HT-29 (cell line): Measurements from ENCODE around the gene ANKMY1. TPM values are rescaled to one million over a fixed set of nuclear protein-coding genes. Genes with fewer than 3 reads are reported as not detected.

ENCODE experiments used
- DNase-seq: peaks from one replicate; pipeline ENCODE4 v3.0.0-alpha.2; 2015; ENCODE audit warnings: low spot score
- small RNA-seq: library from RNA; depleted of rRNA; stranded (forward); fragments of <200 nt; gene quantifications from one replicate; pipeline ENCODE3, GENCODE V24; 2014
- total RNA-seq: library from RNA; depleted of rRNA; stranded (reverse); fragments of >200 nt; shearing (Covaris generic); gene quantifications from 2 replicates; pipeline ENCODE4 v1.2.3, GENCODE V29; 2014; rRNA removed

Gene ANKMY1
- total RNA-seq, 1 experiment from 2014 or later = 29.5 TPM

- DNase-seq = no peak
Observed at GRCh38 chr2:240436683-240437550, 120.9 kb downstream of the ANKMY1 start.

DNA sequence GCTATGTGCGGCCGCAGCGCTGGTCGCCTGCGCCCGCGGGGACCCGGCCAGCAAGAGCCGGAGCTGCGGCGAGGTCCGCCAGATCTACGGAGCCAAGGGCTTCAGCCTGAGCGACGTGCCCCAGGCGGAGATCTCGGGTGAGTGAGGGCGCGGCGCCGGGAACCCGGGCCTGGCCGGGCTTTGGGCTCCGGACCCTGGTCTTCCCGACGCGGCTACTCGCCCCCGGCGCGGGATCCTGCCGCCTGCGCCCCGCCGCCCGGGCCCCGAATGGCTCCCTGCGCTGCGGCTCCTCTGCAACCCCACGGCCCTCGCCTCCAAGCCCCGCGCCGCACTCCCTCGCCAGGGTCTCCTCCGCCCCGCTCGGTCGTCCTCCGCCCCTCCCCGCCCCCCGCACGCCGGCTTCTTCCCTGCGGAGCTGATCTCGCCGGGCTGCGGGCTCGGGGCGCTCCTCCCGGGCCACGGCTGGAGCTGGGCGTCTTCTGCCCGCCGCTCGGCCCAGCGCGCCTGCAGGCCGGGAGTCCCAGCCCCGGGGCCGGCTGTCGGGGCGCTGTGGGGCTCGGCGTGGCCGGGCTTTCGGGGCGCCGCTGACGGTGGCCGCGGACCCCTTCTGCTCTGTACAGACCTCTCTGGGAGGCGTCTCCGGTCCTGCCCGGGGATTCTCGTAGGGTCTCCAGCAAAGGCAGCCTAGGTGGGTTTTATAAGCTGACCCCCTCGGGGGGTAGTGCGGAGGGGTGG lies 121.7 kb downstream of the ANKMY1 start:
- DNase-seq = no peak

GRCh38 chr2:240435457-240435947 lies 122.3 kb downstream of the ANKMY1 start, which contains the start of gene GPC1:
Gene GPC1 (plus strand): TSS chr2:240435663. CDS start chr2:240435919, 256 bp downstream.
- DNase-seq = peak; percentile 55

DNA sequence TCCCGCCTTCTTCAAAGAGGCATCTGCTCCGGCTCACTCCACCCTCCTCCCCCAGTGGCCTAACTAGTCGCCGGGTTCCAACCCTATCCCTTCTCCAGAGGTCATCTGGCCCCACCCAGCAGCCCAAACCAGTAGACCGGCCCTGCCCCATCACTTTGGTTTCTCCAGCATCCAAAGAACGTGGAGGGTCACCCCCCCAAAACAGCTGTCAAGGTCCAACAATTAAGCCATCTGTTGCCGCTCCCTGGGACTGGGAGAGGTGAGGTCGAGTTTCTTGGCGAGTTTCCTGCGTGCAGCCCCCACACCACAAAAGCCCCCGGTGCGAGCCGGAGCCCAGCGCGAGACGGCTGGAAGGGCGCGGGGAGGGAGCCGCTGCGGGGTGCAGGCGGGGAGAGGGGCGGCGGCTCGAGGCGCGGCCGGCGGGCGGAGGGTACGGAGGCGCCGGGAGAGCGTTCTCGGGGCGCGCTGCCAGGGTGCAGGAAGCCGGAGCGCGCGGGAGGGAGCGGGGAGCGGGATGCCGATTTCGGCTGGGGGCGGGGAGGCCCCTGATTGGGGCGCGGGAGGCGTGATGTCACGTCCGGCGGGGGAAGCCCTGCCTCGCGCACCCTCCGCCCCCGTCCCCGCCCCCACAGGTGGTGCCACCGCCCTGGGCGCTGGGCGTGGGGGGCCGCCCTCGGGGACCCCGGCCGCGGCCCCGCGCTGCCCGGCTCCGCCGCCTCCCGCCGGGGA lies 122.9 kb downstream of the ANKMY1 start:
- peak; percentile 74 for DNase-seq

DNA sequence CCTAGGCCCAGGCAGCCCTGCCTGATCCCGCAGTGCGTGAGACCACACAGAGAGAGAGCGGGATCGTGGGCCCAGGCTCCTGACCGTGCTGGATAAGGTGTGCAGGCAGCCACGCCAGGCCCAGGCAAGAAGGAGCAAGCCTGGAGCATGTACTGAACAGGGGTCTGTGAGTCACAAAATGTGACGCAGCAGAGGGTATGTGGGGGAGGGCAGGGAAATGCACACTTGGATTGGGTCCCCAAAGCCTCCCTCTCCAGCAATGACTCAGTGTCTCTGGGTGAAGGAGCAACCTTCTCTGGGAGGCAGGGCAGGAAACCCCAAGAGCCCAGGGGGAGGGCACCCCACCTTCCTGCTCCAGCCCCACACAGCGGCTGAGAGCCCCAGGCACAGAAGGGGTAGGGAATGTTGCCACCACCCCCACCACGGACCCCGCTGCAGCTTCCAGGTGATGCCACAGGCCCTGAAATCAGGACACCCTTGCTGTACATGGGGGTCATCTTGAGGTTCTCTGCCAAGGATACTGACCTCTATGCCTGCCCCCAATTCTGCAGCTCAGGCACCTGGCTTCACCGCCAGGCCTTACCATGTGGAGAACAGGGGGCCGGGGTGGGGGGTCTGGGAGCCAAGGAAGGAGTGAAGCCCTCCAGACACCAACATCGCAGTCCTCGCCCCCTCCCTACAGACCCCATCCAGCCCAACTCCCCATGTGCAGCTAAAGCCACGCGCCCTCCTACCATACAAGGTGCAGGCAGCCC lies 123.6 kb downstream of the ANKMY1 start:
- peak; percentile 23 for DNase-seq

DNA sequence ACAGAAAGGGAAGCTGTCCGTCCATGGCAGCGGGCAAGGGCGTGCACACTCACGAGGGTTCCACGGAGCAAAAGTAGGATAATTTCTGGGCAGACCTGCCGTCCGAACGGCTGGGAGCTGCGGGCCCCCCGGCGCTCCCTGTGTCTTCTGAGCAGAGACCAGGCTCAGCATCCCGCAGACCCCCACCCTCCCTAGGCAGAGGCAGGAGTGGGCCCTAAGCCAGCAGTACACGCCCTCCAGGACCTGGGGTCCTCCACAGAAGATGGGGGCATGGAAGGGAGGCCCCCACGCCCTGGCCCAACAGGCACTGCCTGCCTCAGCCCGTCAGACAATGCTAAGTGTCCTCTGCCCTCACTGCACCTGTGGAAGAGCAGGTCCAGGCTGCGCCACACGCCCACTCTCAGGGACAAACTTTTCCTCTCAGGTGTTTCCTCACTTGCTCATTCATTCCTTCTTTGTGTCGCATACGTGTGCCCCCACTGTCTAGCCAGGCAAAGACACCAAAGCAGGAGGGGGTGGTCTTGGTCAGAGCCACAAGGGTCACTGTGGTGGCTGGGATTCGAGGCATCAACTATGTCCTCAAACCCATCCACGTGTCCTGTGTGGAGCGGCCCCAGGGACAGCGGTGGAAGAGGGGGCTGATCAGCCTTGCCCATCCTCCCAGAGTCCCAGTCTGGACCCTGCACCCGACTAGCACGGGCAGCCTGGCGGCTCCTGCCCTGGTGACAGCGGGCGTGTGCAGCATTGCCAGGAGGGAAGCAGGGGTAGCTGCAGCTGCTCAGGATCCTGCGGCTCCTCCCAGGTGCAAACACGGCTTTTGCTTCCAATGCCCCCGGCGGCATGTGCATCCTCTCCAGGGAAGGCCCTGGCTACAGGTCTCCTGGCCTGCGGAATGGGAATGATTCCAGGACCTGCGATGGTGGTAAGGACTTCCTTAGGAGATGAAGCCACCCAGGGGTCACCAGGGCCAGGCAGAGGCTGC lies 124.7 kb downstream of the ANKMY1 start:
- DNase-seq = no peak

GRCh38 chr2:240432430-240432819 lies 125.4 kb downstream of the ANKMY1 start:
- no peak for DNase-seq

- DNase-seq = no peak
Observed at GRCh38 chr2:240431661-240432424, 125.9 kb downstream of the ANKMY1 start.

DNA sequence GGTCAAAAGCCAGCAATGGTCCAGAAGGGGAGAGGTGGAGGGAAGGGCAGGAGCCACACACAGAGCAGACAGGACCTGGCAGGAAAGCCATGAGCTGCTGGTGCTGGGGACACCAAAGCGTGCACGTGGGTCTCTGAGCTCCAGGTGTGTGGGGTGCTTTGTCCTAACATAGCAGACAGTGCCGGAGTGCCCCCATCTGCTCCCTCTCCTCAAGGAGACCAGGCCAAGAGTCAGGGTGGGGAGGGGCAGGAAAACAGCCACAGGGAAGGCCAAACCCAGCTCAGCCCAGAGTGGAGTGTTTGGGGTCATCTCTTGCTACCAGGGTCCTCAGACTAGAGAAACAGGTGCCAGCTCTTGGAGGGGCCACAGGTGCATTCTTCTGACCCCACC lies 126.5 kb downstream of the ANKMY1 start:
- DNase-seq = no peak

GRCh38 chr2:240430595-240430994 lies 127.2 kb downstream of the ANKMY1 start:
- no peak for DNase-seq

DNA sequence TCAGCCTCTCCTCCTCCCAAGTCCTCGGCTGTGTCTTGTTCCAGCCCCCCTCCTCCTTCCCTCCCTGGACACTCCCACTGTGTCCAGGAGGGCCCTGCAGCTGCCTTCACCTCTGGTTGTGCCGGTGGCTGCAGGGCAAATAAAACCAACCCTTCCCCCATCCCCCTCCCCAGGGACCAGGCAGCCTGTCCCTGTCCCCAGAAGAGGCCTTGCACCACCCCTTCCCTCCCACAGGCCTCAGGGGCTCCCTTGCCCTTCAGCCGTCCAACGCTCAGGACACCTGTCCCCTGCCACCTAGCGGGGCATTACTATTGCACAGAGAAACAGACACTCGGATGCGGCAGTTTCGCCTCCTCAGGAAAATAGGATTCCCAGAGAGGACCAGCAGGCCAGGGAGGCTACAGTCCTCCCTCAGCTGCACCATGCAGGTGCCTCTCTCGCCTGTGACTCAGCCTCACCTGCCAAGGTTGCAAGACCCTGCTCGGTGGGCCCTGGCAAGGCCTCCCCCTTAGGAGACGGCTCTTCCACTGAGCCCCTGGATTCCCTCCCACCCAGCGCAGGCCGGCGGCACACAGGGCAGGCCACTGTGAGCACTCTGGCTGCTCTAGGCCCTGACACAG lies 127.8 kb downstream of the ANKMY1 start:
- DNase-seq = no peak

Small RNA genes lying within 50 kb of the gene (small RNA-seq; reads per million reads assigned to genes)
- 0.22 reads per million for gene MIR149

Other genes with a start within 250 kb of the ANKMY1 start
- 9.9 and 12.3 TPM in 2 replicates for gene GPC1, start 122.3 kb downstream of the ANKMY1 start, total RNA-seq
- gene DUSP28, start 2.4 kb upstream of the ANKMY1 start, total RNA-seq = 10.0 and 10.4 TPM in 2 replicates
- 57.9 and 74.9 TPM in 2 replicates for gene RNPEPL1, start 10.5 kb upstream of the ANKMY1 start, total RNA-seq
- gene CAPN10, start 28.7 kb upstream of the ANKMY1 start, total RNA-seq = 88.3 and 90.2 TPM in 2 replicates
- gene GPR35, start 67.5 kb upstream of the ANKMY1 start, total RNA-seq = 176 and 180 TPM in 2 replicates
- gene AQP12B, start 124.9 kb upstream of the ANKMY1 start, total RNA-seq = not detected in 2 replicates
- gene AQP12A, start 133.9 kb upstream of the ANKMY1 start, total RNA-seq = not detected in 2 replicates